GDM1 (cell line): ENCODE measurements around the gene PODXL.
"Not testable (repeated sequence)": the region's sequence is repeated elsewhere in the genome, so short reads cannot be mapped to it uniquely, and the experiment has no call there.

Experiments
- DNase-seq: peaks from one replicate; lab custom pipeline; 2025; lab: John Stamatoyannopoulos, UW

Gene PODXL

GRCh38 chr7:131493581-131493980 is 62.8 kb downstream of the PODXL start:
- DNase-seq = no peak

DNA sequence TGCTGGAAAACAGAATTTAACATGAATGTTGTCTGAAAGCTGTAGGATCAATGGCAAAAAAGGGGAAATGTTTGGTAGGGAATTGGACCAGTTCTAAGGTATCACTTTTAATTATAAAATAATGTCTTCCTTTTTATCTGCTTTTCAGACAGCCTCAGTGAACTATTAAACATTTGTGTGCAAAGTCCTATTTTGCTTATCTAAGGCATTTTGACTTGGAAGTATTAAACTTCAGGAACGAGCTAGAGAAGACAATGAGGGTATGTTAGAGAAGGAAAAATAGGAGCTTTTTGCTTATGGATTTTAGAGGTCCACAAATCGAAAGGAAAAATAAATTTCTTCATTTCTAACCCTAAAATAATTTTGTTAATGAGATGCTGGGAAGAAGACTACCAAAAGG is 63.3 kb downstream of the PODXL start:
- no peak for DNase-seq

GRCh38 chr7:131489881-131490280 is 66.5 kb downstream of the PODXL start:
- DNase-seq = no peak

DNA sequence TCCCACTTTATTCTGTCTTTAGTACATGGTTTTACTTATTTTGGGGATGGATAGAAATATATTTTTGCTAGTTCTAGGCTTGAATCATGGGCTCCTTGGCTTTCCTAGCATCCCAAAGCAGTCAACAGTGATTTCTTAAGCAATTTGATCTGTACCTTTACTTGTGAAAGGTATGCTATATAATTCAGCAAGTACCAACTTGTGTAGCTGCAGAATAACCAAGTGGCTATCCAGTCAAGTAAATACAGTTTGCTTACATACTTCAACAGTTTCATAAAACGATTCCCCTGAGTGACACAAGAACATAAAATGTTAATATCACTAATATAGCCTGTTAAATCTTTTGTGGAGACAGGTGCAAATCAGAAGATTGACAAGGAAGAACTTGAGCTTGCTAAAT is 67.2 kb downstream of the PODXL start:
- no peak for DNase-seq

DNA sequence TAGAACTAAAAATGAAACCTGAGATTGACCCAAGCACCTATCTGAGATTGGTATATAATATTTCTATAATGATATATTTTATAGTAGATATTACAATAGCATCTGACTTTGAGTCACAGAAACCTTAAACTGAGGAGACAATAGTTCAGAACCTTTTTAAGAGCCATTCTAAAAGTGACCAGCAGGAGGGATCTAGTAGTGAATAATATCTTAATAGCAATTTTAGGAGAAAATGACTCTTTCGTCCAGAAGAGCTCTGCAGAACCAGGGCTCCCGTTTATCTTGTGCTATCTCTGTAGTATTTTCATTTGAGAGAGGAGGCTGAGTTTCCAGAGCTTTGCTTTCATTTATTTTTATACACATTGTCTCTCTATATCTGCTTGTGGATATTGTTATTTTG is 68.1 kb downstream of the PODXL start:
- DNase-seq = no peak

DNA sequence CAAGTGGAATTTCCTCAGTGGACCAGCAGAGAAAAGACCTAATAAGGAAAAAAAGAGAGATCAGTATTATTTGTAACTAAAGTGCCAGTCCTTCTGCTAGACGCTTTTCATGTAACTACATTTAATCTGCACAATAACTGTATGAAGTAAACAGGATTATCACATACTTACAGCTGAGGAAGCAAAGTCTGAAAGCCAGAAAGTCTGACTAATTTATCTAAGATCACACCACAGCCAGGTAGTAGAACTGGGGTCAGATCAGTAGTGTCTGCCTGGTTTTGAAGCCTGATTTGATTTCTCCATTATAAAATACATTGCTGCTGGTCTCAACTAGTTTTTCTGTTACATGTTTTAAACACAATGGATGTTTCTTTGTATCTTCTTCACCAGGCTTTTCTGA is 69.2 kb downstream of the PODXL start:
- DNase-seq = no peak

- no peak for DNase-seq
These were observed 70.1 kb downstream of the PODXL start for GRCh38 chr7:131486346-131486745.

DNA sequence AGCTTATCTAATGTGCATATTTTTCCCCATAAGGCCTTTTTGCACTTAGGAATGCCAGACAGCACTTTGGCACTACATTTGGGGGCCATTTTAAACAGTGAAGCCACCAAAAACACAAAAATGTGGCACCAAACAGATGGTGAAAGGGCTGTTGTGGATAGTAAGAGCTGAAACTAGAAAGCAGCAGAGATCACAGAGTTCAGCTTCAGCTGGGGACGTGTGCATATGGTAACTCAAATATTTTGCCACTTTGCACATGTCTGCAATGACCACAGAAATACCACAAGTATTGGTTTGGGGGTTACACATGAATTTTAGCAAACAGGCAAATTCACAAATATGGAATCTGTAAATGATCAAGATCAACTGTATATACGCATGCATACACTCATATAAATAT is 72.8 kb downstream of the PODXL start:
- DNase-seq = no peak

- DNase-seq = no peak
These were observed 73.6 kb downstream of the PODXL start for GRCh38 chr7:131482800-131483199.

DNA sequence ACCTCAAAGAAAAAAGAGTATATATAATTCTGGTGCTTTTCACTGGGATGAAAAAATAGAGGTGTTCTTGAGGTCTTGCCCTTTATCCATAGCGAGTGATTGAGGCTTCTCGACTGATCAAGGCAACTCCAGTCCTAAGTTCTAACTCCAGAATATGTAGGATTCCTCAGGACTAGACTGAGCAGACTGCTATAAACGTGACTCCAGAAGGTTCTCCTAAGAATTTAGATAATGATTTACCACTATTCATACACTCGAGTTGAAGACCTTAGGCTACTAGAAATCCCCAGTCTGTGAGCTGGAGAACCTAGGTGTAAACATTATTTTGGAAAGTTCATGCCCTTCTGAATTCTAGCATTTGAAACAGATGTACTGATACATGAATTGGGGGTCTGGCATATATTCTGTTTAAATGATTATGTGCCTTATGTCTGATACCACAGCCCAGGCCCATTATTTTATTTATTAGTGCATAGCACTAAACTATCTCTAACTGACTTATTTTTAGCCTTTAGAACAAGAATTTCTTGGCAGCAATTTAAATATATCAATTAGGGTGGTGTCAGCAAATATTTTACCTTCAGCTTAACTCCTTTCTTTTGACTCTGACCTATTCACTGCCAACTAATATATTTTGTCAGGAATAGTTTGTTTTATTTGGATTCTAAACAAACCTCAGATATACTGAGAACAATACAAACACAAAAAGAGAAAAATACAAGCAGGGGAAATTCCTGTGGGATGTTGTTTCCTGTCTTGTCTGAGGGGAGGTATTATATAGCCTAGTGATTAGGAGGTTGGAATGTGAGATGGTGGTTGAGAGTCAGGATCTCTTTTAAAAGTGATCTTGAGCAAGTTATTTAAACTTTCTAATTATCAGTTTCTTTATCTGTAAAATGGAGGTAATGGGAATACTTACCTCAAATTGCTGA is 75.8 kb downstream of the PODXL start:
- no peak for DNase-seq

DNA sequence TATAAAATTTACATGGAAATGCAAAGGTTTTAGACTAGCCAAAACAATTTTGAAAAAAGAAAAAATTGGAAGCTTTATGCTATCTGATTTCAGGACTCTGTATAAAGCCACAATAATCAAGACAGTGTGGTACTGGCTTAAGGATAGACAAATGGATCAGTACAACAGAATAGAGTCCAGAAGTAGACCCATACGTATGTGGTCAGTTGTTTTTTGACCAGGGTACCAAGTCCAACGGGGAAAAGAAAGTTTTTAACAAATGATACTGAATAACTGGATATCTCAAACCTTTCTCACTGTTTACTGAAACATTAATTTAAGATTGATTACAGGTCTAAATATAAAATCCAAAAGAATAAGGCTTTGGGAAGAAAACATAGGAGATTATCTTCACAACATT is 79.7 kb downstream of the PODXL start:
- no peak for DNase-seq

GRCh38 chr7:131471250-131472004 is 85.0 kb downstream of the PODXL start:
- no peak for DNase-seq

DNA sequence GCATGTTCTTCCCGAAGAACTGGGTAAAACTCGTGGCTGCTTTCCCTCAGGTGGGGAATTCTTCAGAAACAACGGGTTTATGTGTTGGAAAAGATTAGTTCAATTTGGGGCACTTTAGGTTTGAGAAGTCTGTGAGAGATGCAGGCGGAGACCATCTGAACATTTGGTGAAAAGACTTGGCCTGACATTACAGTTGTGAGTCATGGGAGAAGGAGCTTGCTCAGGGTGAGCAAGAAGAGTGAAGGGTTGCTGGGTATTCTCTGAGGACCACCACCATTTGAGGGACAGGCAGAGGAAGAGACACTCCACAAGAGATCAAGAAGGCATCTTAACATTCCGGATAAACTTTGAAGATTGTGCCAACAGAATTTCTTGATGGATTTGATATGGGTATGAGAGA is 88.6 kb downstream of the PODXL start:
- no peak for DNase-seq

GRCh38 chr7:131466735-131467365 is 89.6 kb downstream of the PODXL start:
- no peak for DNase-seq

- DNase-seq = not testable (repeated sequence)
These were observed 93.7 kb downstream of the PODXL start for GRCh38 chr7:131462715-131463114.

DNA sequence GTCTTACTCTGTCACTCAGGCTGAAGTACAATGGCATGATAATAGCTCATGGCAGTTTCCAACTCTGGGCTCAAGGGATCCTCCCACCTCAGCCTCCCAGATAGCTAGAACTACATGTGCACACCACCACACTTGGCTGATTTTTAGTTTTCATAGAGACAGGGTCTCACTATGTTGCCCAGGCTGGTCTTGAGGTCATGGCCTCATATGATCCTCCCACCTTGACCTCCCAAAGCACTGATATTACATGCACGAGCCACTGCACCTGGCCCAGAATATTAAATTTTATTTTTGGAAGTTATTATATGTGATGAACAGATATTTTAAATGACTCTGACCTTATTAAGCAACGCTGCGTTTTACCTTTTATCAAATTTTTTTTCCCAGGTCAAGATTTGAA is 94.4 kb downstream of the PODXL start:
- no peak for DNase-seq

GRCh38 chr7:131459256-131459655 is 97.2 kb downstream of the PODXL start:
- DNase-seq = no peak

- no peak for DNase-seq
These were observed 100.1 kb downstream of the PODXL start for GRCh38 chr7:131456338-131456737.

DNA sequence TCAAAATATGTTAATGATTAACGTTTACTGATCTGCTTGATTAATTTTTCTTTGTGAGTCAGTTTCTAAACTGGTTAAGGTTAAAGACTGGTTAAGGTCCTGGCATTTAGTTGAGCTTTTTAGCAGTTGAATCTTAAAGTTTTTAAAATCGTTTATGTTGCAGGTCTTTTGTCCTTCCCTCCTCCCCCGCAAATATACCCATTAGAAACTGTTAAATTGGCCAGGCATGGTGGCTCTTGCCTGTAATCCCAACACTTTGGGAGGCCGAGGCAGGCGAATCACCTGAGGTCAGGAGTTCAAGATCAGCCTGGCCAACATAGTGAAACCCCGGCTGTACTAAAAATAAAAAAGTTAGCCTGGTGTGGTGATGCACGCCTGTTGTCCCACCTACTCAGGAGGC is 100.9 kb downstream of the PODXL start:
- no peak for DNase-seq

DNA sequence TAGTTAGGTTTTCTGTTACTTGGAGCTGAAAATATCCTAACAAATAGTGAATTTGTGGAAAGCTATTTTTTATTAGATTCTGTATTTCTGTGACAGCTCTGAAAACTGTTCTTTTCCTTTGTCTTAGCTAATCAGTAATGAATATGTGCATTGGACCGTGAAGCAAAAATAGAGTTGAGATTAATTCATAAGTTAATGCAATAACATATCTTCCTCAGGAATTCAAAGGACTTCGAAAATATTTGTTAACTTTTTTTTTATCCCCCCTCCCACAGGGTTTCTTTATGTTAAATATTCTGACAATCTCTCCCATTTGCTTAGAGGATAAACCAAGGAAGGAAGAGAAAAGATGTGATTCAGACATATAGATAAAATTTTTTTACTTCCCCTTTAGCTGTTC is 101.4 kb downstream of the PODXL start:
- DNase-seq = no peak

DNA sequence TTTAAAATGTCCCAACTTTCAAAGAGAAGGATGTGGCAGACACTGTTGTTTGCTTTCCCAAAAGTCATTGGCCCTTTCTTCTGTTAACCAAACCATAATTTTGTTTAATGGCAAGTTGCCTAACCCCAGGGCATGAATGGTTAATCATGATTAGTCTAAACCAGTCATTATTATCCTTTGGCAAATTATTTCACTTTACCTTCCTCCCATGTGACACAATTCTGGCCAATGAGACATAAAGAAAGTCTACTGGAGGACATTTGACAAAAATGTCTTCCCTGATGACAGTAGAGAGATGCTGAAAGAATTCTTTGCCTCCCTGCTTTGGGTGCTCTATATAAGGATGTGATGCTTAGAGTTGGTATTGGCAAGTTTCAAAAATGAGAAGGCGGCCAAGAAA is 101.9 kb downstream of the PODXL start:
- no peak for DNase-seq
